ENCODE data around the gene COPB1. TPM values are rescaled to one million over a fixed set of nuclear protein-coding genes. Genes with fewer than 3 reads are reported as not detected.

The COPB1 gene
- total and polyA plus RNA-seq, 2 of the 8 experiments (the other 6 are each of a cell fraction or from before 2014, with no cell fraction given) = 28.7 to 72.1 TPM

- TF ChIP-seq CHD7 (IDR thresholded peaks at IDR 0.05; ENCODE audit: insufficient replicate concordance, low read length) (no peak), EP300 (IDR thresholded peaks at IDR 0.05; ENCODE audit: borderline replicate concordance in 1 of 2, low read depth in 2 of 2, low read length in 2 of 2) (no peak), USF2 (IDR thresholded peaks at IDR 0.05; ENCODE audit: low read length) (no peak), JUND (IDR thresholded peaks at IDR 0.05; ENCODE audit: low read length) (no peak), CBX5 (IDR thresholded peaks at IDR 0.05; ENCODE audit: low read depth, low read length) (no peak), CEBPB (IDR thresholded peaks at IDR 0.05; ENCODE audit: low read depth, low read length) (no peak), CTCF (IDR thresholded peaks at IDR 0.05; ENCODE audit: control extremely low read depth in 1 of 3, insufficient read depth in 1 of 3, low read depth in 1 of 3, low read length in 3 of 3) (no peak)
Measured at GRCh38 chr11:14499560-14500180, at the start of gene COPB1 (continued).

All from H1 (cell line).